NAMALWA (cell line): ENCODE measurements around the gene SMAD5.
A peak's percentile ranks its signal among the peaks of the same experiment; 100 is the strongest.

ENCODE experiments used
- DNase-seq: peaks from one replicate; pipeline ENCODE4 v3.0.0-alpha.2; 2015; ENCODE audit warnings: low spot score

SMAD5 gene

DNA sequence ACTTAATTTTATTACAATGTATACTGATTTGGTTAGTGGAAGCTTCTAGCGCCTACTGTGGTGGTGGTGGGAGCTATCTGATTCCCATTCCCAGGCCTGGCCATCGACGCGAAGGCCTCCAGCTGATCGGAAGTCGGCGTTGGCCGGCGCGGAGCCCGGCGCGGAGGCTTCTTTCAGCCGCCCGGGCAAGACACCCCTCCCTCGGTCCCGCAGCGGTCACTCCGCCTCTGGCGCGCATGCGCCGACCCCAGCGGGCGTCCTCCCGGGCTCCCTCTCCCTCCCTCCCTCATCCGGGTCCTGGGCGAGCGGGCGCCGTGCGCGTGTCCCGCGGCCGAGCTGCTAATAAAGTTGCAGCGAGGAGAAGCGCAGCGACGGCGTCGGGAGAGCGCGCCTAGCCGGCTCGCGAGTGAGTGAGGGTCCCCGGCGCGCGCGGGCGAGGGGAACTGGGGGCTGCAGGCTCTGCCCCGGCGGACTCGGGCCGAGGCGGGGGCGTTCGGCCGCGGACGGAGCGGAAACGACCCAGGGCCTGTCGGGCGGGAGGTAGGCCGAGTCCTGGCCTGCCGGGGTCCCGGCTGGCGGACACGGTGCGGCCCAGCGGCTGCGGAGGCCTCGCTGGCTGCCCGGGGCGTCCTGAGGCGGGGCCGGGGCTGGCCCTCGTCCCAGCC, at the start of gene SMAD5:
Gene SMAD5 (plus strand): TSS at position 289 of the 665 bp plus-strand sequence. CDS start 20,916 bp downstream, outside the sequence.
- peak; percentile 93 for DNase-seq

DNA sequence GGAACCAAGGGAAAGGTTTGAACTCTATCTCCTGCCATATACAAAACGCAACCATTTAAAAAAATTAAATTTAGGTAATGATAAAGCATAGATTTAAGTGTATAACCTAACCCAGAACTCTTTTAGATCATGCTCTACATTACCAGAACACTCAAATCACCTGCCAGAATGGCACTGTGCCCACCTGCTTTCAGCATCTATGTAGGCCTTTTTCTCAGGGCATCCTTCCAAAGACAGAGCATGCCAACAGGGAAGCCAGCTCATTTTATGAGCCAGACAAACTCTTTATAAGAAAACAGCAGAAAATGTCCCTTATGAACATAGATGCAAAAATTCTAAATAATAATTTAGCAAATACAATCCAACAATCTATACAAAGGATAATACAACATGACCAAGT, 47.9 kb upstream of the SMAD5 start:
- DNase-seq, result no peak

DNA sequence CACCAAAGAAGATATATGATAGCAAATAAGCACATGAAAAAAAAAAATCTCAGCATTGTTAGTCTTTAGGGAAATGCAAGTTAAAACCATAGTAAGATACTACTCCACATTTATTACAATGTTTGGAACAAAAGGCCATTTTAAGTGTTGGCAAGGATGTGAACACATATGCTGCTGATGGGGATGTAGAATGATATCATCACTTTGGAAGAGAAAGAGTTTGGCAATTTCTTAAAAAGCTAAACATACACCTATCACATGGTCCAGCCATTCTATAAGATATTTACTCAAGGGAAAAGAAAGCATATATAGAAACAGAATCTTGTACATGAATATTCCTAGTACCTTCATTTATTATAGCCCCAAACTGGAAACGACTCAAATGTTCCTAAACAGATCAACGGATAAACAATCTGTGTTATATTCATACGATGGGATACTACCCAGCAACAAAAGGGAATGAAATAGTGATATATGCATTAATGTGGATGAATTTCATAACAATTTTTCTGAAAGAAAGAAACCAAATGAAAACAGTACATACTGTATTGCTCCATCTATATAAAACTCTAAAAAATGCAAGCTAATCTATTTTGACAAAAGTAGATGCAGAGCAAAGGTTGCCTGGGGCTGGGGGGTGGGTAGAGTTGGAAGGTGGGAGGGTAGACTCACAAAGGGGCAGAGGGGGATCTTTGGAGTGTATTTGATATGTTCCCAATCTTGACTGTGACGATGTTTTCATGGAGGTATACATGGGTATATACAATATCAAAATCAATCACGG, 45.7 kb upstream of the SMAD5 start:
- DNase-seq, result no peak

DNA sequence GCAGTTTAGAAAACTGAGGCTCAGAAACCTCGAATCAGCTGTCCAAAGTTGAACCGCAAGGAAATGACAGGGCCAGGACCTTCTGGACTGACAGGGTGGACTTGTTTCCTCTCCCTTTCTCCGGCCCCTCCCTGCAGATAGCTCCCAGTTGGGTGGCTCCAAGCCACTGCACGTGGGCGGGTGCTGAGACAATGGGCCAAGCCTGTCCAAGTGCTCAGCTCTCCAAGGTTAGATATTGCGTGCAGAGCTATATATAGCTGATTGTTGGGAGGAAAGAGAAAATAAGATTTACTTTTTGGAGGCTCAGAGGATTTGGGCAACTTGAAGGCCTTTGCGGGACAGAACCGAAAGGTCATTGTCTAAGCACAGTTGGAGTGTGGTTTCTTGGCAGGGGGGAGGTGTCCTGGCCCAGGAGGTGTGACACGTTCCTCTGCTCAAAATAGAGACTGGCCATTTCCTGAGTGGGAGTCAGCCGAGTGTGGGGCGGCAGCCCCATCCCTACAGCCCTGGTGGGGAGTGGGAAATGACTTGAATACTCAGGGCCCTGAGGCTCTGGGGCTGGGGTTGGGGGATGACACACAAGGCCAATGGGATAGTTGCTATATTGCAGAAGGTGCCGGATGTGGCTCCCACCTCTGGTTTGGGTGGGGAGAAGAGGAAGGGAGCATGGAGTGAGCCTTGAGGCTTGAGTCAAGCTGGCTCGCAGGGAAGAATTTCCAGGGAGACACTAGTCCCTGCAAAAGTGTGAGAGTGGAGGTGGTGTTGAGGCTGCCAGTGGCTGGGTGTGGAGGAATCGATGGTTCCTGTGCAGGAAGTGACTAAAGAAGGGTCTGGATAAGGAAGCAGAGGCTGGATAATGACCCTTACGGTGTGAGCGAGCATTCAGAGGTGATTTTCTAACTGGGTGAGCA, 44.4 kb upstream of the SMAD5 start:
- DNase-seq, result no peak

DNA sequence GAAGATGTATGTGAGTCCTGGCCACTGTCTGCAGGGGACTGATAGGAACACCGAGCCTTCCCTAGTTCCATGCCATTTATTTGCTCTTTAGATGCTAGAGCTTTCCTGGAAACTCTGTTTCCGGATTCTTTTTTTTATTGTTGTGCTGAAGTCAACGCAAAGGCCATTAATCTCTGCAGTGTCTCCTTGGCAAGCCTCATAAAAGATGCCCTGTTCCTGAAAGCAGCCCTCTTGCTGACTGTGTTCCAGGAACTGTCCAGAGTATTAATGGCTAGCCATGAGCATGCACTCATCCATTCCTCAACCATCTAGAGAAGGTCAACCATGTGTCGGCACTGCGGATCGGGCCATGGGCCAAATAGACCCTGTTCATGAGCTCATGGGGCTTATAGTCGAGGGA, 42.9 kb upstream of the SMAD5 start:
- no peak for DNase-seq

DNA sequence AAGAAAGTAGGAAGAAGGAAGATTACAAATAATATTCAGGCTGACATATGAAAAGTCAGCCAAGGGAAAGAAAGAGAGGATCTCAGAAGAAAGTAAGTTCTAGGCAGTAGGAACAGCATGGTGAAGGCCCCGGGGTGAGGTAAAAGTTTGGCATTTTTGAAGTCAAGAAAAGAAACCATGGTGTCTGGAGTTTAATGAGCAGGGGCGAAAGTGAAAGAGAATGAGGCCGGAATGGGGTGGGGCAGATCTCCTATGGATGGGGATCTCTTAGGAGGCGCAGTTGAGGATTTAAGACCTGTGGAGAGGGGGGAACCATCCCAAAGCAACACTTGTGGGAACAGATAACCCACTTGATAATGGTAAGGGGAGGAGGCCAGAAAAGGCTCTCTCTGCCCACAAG, 42.3 kb upstream of the SMAD5 start:
- no peak for DNase-seq

DNA sequence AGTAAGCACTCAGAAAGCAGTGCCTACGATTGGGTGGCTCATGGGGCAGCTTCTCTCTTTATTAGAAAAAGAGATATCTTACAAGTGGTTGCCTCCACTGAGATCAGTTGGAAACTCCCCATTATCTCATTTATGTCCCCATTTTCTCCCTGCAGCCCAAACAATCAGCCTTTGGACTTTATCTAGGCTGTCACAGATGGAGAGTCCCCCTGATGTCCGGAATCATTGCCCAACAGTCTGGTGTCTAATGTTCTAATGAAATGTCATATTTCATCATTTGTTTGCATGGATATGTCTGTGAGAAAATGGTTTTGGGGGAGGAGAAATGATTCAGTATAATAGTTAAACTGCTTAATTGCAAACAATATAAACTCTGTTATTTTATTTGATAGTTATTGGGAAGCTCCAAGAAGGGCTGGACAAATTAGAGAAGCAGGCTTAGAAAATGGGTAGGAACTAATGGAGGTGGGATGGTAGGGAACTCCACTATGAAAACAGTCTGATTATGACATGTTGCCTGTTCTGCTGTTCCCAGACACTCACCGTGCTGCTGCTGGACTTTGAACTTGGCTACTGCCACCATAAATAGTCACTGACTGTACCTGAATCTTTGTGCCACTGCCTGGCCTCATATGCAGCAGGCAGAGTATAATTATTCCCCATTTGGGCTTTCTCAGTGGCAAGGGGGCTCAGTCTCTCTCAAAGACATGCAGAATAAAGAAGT, 38.3 kb upstream of the SMAD5 start:
- DNase-seq, result no peak

DNA sequence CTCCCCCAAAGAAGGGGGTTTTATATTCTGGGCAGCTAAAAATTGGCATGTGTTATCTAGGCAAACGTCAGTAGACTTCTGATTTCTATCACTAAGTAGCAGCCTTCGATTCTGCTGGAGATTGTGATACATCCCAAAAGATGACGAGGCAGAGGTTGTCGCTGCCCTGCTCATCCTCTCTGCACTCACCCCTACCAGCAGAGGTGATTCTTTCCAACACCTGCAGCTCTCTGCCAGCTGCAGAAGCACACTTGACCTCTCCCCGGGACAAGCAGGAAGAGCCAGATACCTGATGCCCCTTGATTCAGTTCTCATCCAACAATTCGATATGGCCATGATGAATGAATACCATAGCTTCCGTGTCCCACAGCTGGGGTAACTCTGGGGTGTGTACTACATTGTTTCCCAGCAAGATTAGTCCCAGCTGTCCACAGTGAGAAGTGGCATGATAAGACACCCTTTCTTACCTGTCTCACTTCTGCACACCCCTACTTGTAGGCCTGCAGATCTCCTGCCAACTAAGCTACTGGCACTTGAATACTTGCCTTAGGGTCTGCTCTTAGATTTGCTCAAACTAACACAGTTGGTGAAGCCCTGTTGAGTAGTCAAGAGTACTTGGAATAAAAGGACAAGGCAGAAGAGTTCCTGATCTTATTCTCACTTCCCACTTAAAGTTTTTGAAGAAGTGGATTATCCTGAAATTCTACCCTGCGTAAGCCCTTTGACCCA, 37.6 kb upstream of the SMAD5 start:
- no peak for DNase-seq

DNA sequence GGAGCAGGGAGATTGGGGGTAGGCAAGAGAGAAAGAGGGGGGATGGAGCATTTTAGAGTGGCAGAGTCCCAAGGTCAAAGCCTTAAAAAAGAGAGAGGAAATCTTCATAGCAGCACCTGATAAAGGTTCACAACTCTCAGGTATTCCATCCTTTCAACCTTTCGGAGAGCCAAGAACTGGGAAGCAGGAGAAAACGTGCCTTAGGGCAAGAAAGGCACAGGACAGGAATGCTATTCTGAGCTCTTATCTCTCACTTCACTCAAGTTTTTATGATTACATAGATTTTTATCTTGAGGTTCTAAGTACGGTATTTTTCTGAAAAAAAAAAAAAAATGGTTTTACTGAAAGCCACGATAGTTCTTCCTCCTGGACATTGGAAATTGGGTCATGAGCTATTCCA, 34.5 kb upstream of the SMAD5 start:
- DNase-seq, result no peak

DNA sequence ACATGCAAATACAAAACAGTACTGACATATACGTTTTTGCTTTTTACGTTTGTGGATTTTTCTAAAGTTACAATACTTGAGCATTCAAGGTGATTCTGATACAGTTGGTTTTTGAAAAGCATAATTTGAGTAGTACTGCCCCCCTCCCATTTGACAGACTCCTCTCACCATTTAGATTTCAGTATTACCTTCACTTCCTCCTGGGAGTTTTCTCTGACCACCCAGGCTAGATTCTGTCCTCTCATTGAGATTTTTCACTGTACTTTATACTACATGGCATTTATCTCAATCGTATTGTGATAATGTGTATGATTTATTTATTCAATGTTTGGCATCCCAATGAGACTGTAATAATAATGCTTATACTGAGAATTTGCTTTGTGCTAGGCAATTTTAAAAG, 32.8 kb upstream of the SMAD5 start:
- no peak for DNase-seq

DNA sequence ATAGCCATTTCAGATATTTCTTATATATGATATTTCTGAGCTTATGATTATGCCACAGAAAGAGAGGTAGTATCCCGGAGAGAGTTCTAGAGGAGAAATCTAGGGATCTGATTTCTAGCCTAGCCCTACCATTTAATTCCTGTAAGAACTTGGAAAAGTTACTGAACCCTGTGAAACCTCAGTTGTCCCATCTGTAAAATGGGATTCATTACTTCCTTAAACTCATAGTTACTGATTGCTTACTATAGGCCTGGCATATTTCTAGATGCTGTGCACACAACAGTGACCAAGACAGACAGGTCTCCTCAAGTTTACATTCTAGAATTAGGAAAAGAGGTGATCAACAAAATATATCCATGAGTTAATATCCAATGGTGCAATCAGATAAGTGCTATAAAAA, 30.8 kb upstream of the SMAD5 start:
- no peak for DNase-seq

DNA sequence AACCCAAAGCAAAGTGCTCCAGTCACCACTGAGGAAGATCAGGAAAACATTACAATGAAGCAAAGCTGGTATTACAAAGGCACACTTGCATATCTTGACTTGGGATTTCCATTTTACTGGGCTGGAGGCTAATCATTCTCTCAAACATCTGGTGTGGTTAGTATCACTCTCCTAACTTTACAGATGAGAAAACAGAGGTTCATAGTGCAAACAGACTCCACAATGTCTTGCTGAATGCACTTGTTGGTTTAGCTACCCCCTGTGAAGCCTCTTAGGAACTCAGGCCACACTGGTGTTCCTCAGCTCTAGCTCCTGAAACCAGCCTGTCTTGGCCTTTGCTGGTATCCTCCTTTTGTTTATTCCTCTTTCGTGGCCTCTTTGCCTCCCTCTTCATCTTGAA, 29.5 kb upstream of the SMAD5 start:
- DNase-seq, result no peak

DNA sequence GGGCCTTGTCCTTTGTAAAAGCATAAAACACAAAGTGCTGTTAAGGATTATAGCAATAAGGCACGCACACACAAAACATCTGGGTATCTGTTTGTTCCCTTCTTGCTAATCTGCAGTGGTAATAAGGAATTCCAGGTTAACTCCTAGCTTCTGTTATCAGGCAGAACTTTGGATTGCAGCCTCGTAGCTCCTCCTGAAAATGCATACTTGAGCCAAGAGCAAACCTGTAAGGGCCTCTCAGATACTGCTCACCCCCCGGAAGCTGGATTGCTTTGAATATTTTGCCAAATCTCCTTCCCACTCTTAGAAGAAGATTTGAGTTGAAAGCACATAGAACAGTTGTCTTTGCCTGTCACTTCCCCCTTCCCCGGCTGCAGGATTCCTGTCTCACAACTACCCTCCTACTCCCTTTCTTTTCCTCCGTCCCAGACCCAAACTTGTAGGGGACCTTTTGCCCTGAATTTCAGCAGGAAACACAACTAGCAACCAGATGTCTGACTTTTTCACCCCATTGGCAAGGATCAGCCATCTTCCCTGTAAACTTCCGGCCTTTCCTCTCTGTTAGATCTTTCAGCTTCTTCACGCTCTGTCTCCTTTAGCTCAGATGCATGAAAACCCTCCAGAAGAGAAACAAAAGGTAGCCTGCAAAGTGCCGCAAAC, 28.2 kb upstream of the SMAD5 start:
- DNase-seq, result no peak

DNA sequence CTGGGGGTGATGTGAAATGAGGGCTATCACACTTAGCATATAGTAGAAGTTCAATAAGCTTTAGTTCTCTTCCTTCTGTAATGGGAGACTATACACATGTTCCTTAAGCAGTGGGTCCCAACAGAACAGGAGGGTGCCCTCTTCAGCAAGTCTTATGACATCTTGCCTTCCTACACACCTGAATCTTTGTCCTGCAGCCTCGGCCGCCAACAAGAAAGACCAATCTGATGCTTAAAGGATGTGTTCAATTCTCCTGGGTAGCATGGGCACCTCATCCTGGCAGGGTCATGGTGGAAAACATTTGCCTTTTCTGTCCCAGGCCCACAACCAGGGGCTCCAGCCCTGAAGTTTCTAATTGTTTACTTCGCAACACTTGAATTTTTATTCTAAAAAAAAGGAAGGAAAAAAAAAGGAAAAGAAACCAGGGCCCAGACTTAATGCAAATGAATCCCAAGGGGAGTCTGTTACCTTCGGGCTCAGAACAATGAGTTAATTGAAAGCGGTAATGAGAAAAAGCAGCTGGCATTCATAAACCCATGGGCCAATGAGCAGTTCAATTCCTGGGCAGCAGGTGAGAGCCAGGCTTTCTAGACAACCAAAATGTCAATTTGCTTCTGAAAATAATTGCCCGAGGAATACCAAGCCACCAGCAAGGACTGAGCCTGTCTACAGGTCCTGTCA, 26.2 kb upstream of the SMAD5 start:
- DNase-seq, result no peak

DNA sequence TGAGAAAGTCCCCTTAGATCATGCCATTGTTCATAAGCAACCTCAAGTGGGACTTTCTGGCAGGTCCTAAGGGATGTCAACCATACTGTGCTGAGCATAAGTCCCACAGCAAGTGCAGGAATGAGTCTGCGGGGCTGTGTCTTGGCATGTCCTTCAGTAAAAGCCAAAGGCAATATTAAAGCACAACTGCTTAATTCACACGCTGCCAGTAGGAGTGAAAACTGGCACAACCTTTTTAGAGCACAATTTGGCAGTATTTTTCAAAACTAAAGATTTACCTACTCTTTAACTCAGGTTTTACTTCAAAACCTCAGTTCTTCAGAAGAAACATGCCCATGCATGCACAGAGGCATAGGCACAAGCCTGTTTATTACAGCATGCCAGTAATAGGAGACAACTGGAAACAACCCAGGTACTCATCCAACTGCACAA, 24.4 kb upstream of the SMAD5 start:
- no peak for DNase-seq

DNA sequence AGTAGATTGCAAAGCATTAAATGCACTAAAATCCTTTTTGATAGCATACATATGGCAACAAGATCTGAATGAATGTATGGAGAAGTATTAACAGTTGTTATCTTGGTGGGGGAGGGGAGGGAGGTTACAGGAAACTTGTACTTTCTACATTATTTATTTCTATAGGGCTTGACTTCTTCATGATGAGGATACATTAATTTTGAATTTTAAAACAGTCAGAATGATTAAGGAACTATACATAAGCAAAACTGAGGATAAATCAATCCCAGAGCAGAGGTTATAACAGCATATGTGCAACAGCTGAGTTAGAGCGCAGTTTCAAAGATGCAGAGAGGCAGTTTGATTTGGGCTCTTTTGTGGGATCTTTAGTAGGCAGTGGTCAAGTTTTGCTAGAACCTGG, 23.9 kb upstream of the SMAD5 start:
- DNase-seq, result no peak

DNA sequence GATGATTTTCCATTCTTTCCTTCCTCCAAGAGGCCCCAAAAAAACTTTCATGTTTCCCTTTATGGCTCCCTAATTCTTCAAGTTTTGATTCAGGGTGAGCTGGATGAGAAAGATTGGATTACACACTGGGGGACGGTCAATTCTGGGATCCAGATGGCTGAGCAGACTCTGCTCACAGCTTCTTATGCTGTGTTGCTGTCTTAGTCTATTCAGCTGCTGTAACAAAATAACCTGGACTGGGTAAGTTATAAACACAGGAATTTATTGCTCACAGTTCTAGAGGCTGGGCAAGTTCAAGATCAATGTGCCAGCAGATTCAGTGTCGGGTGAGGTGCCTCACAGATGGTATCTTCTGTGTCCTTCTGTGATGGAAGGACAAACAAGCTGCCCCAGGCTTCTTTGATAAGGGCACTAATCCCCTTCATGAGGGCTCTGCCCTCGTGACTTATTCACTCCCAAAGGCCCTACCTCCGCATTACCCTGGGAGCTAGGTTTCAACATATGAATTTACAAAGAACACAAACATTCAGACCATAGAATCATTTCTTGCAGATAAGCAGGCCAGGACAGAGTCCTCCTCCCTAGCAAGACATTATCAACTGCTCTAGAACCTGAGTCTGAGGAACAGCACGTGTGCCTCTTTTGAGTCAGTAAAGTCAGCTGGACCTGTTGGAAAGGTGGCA, 23.1 kb upstream of the SMAD5 start:
- DNase-seq, result no peak

DNA sequence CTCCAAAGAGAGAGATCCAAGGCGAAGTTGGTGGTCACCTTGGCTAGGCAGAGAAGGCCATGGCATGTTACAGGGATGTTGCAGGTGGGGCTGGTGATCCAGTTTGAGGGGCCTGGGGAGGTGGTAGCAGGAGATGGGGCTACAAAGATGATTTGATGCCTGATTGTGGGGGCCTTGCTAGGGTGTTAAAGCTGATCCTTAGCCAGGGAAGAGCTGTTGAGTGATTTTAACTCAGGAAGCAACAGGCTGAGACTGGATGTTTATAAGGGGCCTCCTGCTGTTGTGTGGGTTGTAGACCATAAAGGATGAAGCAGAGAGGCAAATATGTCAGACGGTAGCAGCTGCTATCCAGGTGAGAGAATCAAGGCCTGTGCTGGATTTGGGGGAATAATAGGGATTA, 19.0 kb upstream of the SMAD5 start:
- DNase-seq, result no peak

DNA sequence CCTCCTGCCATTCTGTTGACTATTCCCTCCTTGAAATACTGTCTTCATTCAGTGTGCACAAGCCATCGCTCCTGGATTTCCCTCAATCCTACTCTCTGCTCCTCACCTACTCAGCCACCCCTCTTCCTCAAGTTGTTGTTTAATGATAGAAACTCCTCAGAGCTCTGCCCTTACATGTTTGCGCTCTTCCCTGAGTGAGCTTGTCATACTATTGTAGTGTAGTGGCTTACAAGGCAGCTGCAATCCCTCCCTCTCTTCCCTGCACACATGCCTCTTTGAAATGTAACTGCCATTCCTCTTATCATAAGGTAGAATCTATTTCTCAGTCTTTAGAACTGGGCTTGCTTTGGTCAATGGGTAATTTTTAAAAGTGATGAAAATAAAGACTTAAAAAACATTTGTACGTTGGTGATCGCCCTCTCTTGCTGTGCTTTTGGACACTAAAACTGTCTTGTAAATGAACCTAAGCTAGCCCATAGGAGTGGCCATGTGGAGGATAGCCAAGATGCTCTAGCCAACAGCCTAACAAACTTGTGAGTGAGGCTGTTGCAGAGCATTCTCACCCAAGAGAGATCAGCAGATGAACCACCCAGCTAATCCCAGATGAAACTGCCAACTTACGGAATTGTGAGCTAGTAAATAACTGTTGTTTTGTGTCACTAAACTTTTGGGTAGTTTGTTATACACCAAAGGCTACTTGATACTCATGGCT, 18.1 kb upstream of the SMAD5 start:
- no peak for DNase-seq
